Hepatocyte (in vitro differentiated cells): ENCODE results near the gene S100A4.

Source experiments
- EZH2 ChIP-seq: fragments of 200-600 bp; sonication (generic); IDR thresholded peaks from 2 replicates; pipeline ENCODE4 v1.6.1; 2016; ENCODE audit warnings: antibody characterized with exemption, mild to moderate bottlenecking, borderline replicate concordance
- TF ChIP-seq, protein P1 (sequence below): fragments of 200-600 bp; sonication (generic); IDR thresholded peaks from 2 replicates; pipeline ENCODE4 v1.5.1; 2016; ENCODE audit warnings: antibody characterized with exemption, mild to moderate bottlenecking; ENCODE audit not compliant: poor library complexity

- TF ChIP-seq, protein P1, sequence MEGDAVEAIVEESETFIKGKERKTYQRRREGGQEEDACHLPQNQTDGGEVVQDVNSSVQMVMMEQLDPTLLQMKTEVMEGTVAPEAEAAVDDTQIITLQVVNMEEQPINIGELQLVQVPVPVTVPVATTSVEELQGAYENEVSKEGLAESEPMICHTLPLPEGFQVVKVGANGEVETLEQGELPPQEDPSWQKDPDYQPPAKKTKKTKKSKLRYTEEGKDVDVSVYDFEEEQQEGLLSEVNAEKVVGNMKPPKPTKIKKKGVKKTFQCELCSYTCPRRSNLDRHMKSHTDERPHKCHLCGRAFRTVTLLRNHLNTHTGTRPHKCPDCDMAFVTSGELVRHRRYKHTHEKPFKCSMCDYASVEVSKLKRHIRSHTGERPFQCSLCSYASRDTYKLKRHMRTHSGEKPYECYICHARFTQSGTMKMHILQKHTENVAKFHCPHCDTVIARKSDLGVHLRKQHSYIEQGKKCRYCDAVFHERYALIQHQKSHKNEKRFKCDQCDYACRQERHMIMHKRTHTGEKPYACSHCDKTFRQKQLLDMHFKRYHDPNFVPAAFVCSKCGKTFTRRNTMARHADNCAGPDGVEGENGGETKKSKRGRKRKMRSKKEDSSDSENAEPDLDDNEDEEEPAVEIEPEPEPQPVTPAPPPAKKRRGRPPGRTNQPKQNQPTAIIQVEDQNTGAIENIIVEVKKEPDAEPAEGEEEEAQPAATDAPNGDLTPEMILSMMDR, result no peak
- TF ChIP-seq EZH2, result no peak
Measured at GRCh38 chr1:153503766-153504165, 41.8 kb downstream of the S100A4 start.
